A549 (cell line): Measurements from ENCODE around the gene FLNB.

Experiments
- CBX2 ChIP-seq: fragments of 200-600 bp; sonication (generic); IDR thresholded peaks from 2 replicates; pipeline ENCODE4 v1.6.1; 2016; ENCODE audit warnings: low read depth, mild to moderate bottlenecking, borderline replicate concordance
- EHMT2 ChIP-seq: fragments of 200-600 bp; sonication (generic); IDR thresholded peaks from 2 replicates; pipeline ENCODE4 v1.6.1; 2016; ENCODE audit warnings: antibody characterized with exemption, low read depth, mild to moderate bottlenecking, moderate library complexity
- FOSL2 ChIP-seq, 2 experiments: fragments of 450-650 bp in 1 of 2; fragments of >200 bp in 1 of 2; sonication (Bioruptor Twin) in 1 of 2; formaldehyde crosslinking; IDR thresholded peaks; 2 replicates each; pipeline versions ENCODE4 v1.5.0 to v1.6.1; 2016 to 2020; ENCODE audit warnings: mild to moderate bottlenecking in 1 of 2, moderate library complexity in 1 of 2
- HEYL ChIP-seq: fragments of 250-450 bp; sonication (Bioruptor Pico); IDR thresholded peaks from 2 replicates; pipeline ENCODE4 v1.8.0; 2021; ENCODE audit warnings: mild to moderate bottlenecking, moderate library complexity
- JUN ChIP-seq, 2 experiments: fragments of >200 bp; sonication (Bioruptor Twin); formaldehyde crosslinking; IDR thresholded peaks; 2 replicates in 1 of 2; 3 replicates in 1 of 2; pipeline ENCODE4 v1.6.1; 2016 to 2017
- MAX ChIP-seq: IDR thresholded peaks from 2 replicates; pipeline ENCODE4 v1.6.1; 2012
- RCOR1 ChIP-seq: fragments of 150-350 bp; IDR thresholded peaks from 2 replicates; pipeline ENCODE4 v1.6.1; 2014; ENCODE audit warnings: antibody characterized with exemption, low read length, low read depth

- TF ChIP-seq FOSL2 (IDR thresholded peaks at IDR 0.05) (no peak), FOSL2 (CRISPR knock-in tag; IDR thresholded peaks at IDR 0.05) (no peak), EHMT2 (no peak), RCOR1 (no peak), HEYL (CRISPR knock-in tag) (no peak), MAX (no peak), CBX2 (no peak), JUN (IDR thresholded peaks at IDR 0.05) (no peak)
Observed at GRCh38 chr3:58063022-58063815, 55.0 kb downstream of the FLNB start.
